ENCODE data around the gene DLGAP1. TPM values are rescaled to one million over a fixed set of nuclear protein-coding genes. Genes with fewer than 3 reads are reported as not detected.
A peak's percentile ranks its signal among the peaks of the same experiment; 100 is the strongest.

The DLGAP1 gene
- total RNA-seq, 6 experiments from 2014 or later: 0.19 to 1.3 (median 0.62) TPM

GRCh38 chr18:3663870-3664512 is 791.1 kb downstream of the DLGAP1 start:
- no peaks in the 10 kb centered on the region; the same call in none of the 2 replicates for H3K9me3 Mint-ChIP-seq
- peaks cover 31% of the 10 kb centered on the region for H3K4me1 Mint-ChIP-seq (ENCODE audit: low read depth)
- no peak overlapping the region for H3K4me3 Mint-ChIP-seq
- no peaks in the 10 kb centered on the region for H3K27me3 Mint-ChIP-seq (ENCODE audit: insufficient read depth)
- no peak overlapping the region for H3K27ac Mint-ChIP-seq
- no peak for TF ChIP-seq CTCF (IDR thresholded peaks at IDR 0.05)
- peaks cover 14% of the 10 kb centered on the region for H3K36me3 Mint-ChIP-seq (ENCODE audit: low read depth)
- DNase-seq: no peak

- no peak for DNase-seq
Measured at GRCh38 chr18:3661989-3662388, 793.1 kb downstream of the DLGAP1 start.

DNA sequence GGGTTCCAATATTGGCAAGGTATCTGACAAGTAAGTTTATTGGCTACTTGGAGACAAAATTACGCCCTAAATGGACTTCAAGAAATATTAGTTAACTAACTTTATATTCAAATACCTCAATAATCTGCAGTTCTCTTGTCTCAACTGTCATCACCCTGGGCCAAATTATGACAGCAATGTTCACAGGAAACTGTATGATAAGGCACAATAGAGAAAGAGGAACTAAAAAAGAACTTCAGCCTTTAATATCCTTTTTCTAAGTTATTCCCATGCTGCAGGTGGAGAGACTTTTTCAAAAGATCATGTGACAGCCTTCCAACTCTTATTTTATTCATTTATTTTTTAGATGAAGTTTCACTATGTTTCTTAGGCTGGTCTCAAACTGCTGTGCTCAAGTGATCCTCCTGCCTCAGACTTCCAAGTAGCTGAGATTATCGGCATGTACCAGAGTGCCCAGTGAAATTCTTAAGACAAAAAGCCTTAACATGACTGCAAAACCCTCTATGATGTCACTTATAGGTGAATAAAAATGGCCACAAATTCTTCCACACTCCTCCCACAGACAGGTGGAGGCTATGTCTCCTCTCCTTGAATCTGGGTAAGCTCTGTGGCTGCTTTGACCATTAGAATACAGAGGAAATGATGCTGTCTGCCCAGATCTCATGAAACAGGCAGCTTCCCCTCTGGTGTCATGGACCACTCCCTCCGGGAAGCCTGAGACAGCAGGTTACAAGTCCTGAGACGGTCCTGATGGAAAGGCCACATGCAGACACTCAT is 794.2 kb downstream of the DLGAP1 start:
- Mint-ChIP-seq H3K36me3 (ENCODE audit: low read depth) (peaks cover 14% of the 10 kb centered on the region), H3K9me3 (no peaks in the 10 kb centered on the region; the same call in none of the 2 replicates), H3K27me3 (ENCODE audit: insufficient read depth) (no peaks in the 10 kb centered on the region), H3K4me1 (ENCODE audit: low read depth) (peaks cover 25% of the 10 kb centered on the region), H3K4me3 (no peak overlapping the region), H3K27ac (no peak overlapping the region)
- DNase-seq: no peak
- no peak for TF ChIP-seq CTCF (IDR thresholded peaks at IDR 0.05)

More at GRCh38 chr18:3661989-3662388, 793.1 kb downstream of the DLGAP1 start:
- Mint-ChIP-seq H3K27ac (no peak overlapping the region), H3K4me1 (ENCODE audit: low read depth) (peaks cover 31% of the 10 kb centered on the region), H3K36me3 (ENCODE audit: low read depth) (peaks cover 14% of the 10 kb centered on the region), H3K4me3 (no peak overlapping the region), H3K9me3 (no peaks in the 10 kb centered on the region; the same call in none of the 2 replicates), H3K27me3 (ENCODE audit: insufficient read depth) (no peaks in the 10 kb centered on the region)
- no peak for TF ChIP-seq CTCF (IDR thresholded peaks at IDR 0.05)

DNA sequence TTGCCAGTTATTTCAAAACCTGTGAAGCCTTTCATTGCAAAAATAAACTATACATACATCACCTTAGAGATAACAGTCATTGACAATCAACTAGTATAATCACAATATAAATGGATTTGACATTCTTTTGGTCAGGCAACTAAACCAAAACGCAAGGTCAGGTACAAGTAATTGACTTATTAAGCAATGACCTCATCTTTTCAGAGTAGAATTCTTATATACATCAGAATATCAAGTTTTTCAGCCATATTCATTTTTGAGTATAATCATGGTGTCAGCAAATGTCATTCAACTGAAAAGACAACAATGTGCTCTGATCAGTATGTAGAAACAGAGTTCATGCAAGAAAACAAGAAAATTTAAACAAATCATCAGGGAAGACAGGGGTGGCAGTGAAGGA is 796.6 kb downstream of the DLGAP1 start:
- Mint-ChIP-seq H3K36me3 (ENCODE audit: low read depth) (peaks cover 12% of the 10 kb centered on the region), H3K27me3 (ENCODE audit: insufficient read depth) (no peaks in the 10 kb centered on the region; the same call in 1 of the 2 replicates), H3K9me3 (no peaks in the 10 kb centered on the region; the same call in 1 of the 2 replicates), H3K27ac (no peak overlapping the region), H3K4me1 (ENCODE audit: low read depth) (peaks cover 32% of the 10 kb centered on the region), H3K4me3 (no peak overlapping the region)
- DNase-seq: no peak
- TF ChIP-seq CTCF (IDR thresholded peaks at IDR 0.05): no peak

- no peak for DNase-seq
- Mint-ChIP-seq H3K4me3 (no peak overlapping the region), H3K27ac (peak overlapping the region; percentile 11), H3K36me3 (ENCODE audit: low read depth) (peaks cover 17% of the 10 kb centered on the region), H3K9me3 (peaks cover 7% of the 10 kb centered on the region; the same call in 1 of the 2 replicates), H3K27me3 (ENCODE audit: insufficient read depth) (no peaks in the 10 kb centered on the region; the same call in 1 of the 2 replicates), H3K4me1 (ENCODE audit: low read depth) (peaks cover 40% of the 10 kb centered on the region)
- no peak for TF ChIP-seq CTCF (IDR thresholded peaks at IDR 0.05)
Measured at GRCh38 chr18:3655254-3656050, 799.7 kb downstream of the DLGAP1 start.

Data from HFFc6 (cell line).